Liver (tissue), 9 donors: ENCODE data around the gene CPOX. TPM values are rescaled to one million over a fixed set of nuclear protein-coding genes. Genes with fewer than 3 reads are reported as not detected.

Source experiments
- DNase-seq: peaks from one replicate; pipeline ENCODE4 v3.0.0-alpha.2; 2017; ENCODE audit warnings: low spot score
- H3K27ac ChIP-seq, 2 donors: one replicate each; pipeline ENCODE4 v1.7.0; 2013; ENCODE audit warnings: inconsistent platforms in 2 of 2, low read length in 2 of 2, control low read depth in 1 of 2, low read depth in 1 of 2, mild to moderate bottlenecking in 1 of 2
- H3K27me3 ChIP-seq, 4 donors: one replicate each; pipeline versions ENCODE4 v1.6.1 to v1.7.0; 2013; ENCODE audit warnings: low read length in 3 of 4, inconsistent platforms in 1 of 4, mild to moderate bottlenecking in 1 of 4, moderate library complexity in 1 of 4; ENCODE audit not compliant: control insufficient read depth in 4 of 4, insufficient read depth in 4 of 4
- H3K36me3 ChIP-seq, 4 donors: one replicate each; pipeline versions ENCODE4 v1.6.1 to v1.7.0; 2013; ENCODE audit warnings: low read length in 3 of 4, mild to moderate bottlenecking in 3 of 4, low read depth in 1 of 4, moderate library complexity in 1 of 4; ENCODE audit not compliant: control insufficient read depth in 4 of 4, insufficient read depth in 3 of 4
- H3K4me1 ChIP-seq, 4 donors: one replicate each; pipeline versions ENCODE4 v1.6.1 to v1.7.0; 2013; ENCODE audit warnings: low read length in 3 of 4, mild to moderate bottlenecking in 3 of 4, moderate library complexity in 1 of 4; ENCODE audit not compliant: control insufficient read depth in 4 of 4, insufficient read depth in 4 of 4
- H3K4me3 ChIP-seq, 3 donors: one replicate each; pipeline versions ENCODE4 v1.6.1 to v1.7.0; 2013; ENCODE audit warnings: low read length in 3 of 3, control low read depth in 1 of 3, low read depth in 1 of 3, mild to moderate bottlenecking in 1 of 3
- H3K9ac ChIP-seq, 2 donors: one replicate each; pipeline ENCODE4 v1.7.0; 2013; ENCODE audit warnings: low read length in 2 of 2, mild to moderate bottlenecking in 2 of 2, moderate library complexity in 2 of 2, control low read depth in 1 of 2, low read depth in 1 of 2
- H3K9me3 ChIP-seq, 4 donors: one replicate each; pipeline versions ENCODE4 v1.6.1 to v1.7.0; 2013; ENCODE audit warnings: low read length in 3 of 4; ENCODE audit not compliant: control insufficient read depth in 4 of 4
- ATF3 ChIP-seq: IDR thresholded peaks from 2 replicates; pipeline ENCODE4 v1.6.1; 2016; ENCODE audit warnings: antibody characterized with exemption
- CTCF ChIP-seq: fragments of 150-350 bp; IDR thresholded peaks from 2 replicates; pipeline ENCODE4 v1.5.1; 2017; ENCODE audit warnings: improper control_type of control experiment, low read depth, low read length; ENCODE audit not compliant: missing input control
- EGR1 ChIP-seq, 2 donors: IDR thresholded peaks; 2 replicates each; pipeline ENCODE4 v1.6.1; 2016 to 2018; ENCODE audit warnings: antibody characterized with exemption in 2 of 2, low read depth in 2 of 2
- FOXA1 ChIP-seq: IDR thresholded peaks from 2 replicates; pipeline ENCODE4 v1.6.1; 2016; ENCODE audit warnings: antibody characterized with exemption
- FOXA2 ChIP-seq: IDR thresholded peaks from 2 replicates; pipeline ENCODE4 v1.6.1; 2016; ENCODE audit warnings: antibody characterized with exemption
- HNF4A ChIP-seq, 2 donors: conservative IDR thresholded peaks; 2 replicates each; pipeline ENCODE4 v1.6.1; 2016; ENCODE audit warnings: antibody characterized with exemption in 2 of 2, mild to moderate bottlenecking in 2 of 2
- JUND ChIP-seq, 2 donors: IDR thresholded peaks; 2 replicates each; pipeline ENCODE4 v1.6.1; 2016; ENCODE audit warnings: antibody characterized with exemption in 2 of 2
- MAX ChIP-seq: IDR thresholded peaks from 2 replicates; pipeline ENCODE4 v1.6.1; 2016; ENCODE audit warnings: antibody characterized with exemption
- NR2F2 ChIP-seq: IDR thresholded peaks from 2 replicates; pipeline ENCODE4 v1.6.1; 2016; ENCODE audit warnings: antibody characterized with exemption
- RAD21 ChIP-seq, 2 donors: IDR thresholded peaks; 2 replicates each; pipeline ENCODE4 v1.6.1; 2016; ENCODE audit warnings: antibody characterized with exemption in 2 of 2, mild to moderate bottlenecking in 2 of 2
- REST ChIP-seq: IDR thresholded peaks from 2 replicates; pipeline ENCODE4 v1.6.1; 2016; ENCODE audit warnings: antibody characterized with exemption, mild to moderate bottlenecking
- RXRA ChIP-seq, 2 donors: IDR thresholded peaks; 2 replicates each; pipeline ENCODE4 v1.6.1; 2017 to 2018; ENCODE audit warnings: antibody characterized with exemption in 2 of 2, mild to moderate bottlenecking in 1 of 2
- SP1 ChIP-seq: IDR thresholded peaks from 2 replicates; pipeline ENCODE4 v1.6.1; 2018; ENCODE audit warnings: antibody characterized with exemption, mild to moderate bottlenecking
- YY1 ChIP-seq: IDR thresholded peaks from 2 replicates; pipeline ENCODE4 v1.6.1; 2016; ENCODE audit warnings: antibody characterized with exemption, mild to moderate bottlenecking
- ZBTB33 ChIP-seq: IDR thresholded peaks from 2 replicates; pipeline ENCODE4 v1.6.1; 2016; ENCODE audit warnings: antibody characterized with exemption
- WGBS: extraction: QIAGEN DNeasy Blood & Tissue Kit; methylation state at CpG from one replicate; pipeline ENCODE4 v1.1.7; 2013; 5-methylcytosine and 5-hydroxymethylcytosine counted together
- polyA plus RNA-seq, 2 donors: library from polyadenylated mRNA; stranded (reverse) in 1 of 2; unstranded in 1 of 2; fragments of 200-250 nt in 1 of 2; fragments of >200 nt in 1 of 2; fragmentation: Nextera tagmentation in 1 of 2; extraction: Ambion mirVana in 1 of 2; gene quantifications; one replicate each; pipeline versions ENCODE4 v1.2.1 to v1.2.3, GENCODE V29; 2013 to 2015
- total RNA-seq, 2 donors: library from RNA; depleted of rRNA; stranded (reverse); fragments of >200 nt; gene quantifications; one replicate each; pipeline ENCODE4 v1.2.3, GENCODE V29; 2014
- donor health status: healthy.
- donor health status: healthy.
- donor health status: healthy.
- donor health status: healthy.
- donor health status: healthy.

CPOX gene
- total and polyA plus RNA-seq, 4 donors = 8.8 to 280 (median 16.3) TPM

GRCh38 chr3:98536456-98537017 is 56.9 kb downstream of the CPOX start:
- H3K4me1 ChIP-seq = no peaks in the 10 kb centered on the region
- no peak overlapping the region for H3K9ac ChIP-seq
- DNase-seq = no peak
- no peaks in the 10 kb centered on the region for H3K36me3 ChIP-seq
- WGBS = 86% methylated on average over 6 of the region's 6 CpGs
- no peak for TF ChIP-seq ZBTB33
- no peak for TF ChIP-seq EGR1 (IDR thresholded peaks at IDR 0.05; ENCODE audit: low read depth in 2 of 2)
- no peak for TF ChIP-seq RXRA (IDR thresholded peaks at IDR 0.05)
- TF ChIP-seq MAX = no peak
- TF ChIP-seq FOXA1 = no peak
- TF ChIP-seq CTCF = no peak
- no peak for TF ChIP-seq JUND (IDR thresholded peaks at IDR 0.05)
- TF ChIP-seq RAD21 (IDR thresholded peaks at IDR 0.05) = no peak
- no peak for TF ChIP-seq ATF3
- TF ChIP-seq YY1 = no peak
- TF ChIP-seq FOXA2 = no peak
- H3K9me3 ChIP-seq = no peaks in the 10 kb centered on the region
- no peak overlapping the region for H3K4me3 ChIP-seq
- H3K27ac ChIP-seq = no peak overlapping the region
- no peaks in the 10 kb centered on the region for H3K27me3 ChIP-seq

- H3K27me3 ChIP-seq = no peaks in the 10 kb centered on the region
- H3K9me3 ChIP-seq = no peaks in the 10 kb centered on the region
- no peaks in the 10 kb centered on the region for H3K4me1 ChIP-seq
- no peak overlapping the region for H3K9ac ChIP-seq
- H3K4me3 ChIP-seq = no peak overlapping the region
- DNase-seq = no peak
- TF ChIP-seq REST (no peak), CTCF (no peak), ATF3 (no peak), RAD21 (IDR thresholded peaks at IDR 0.05) (no peak), RXRA (IDR thresholded peaks at IDR 0.05) (no peak), EGR1 (IDR thresholded peaks at IDR 0.05; ENCODE audit: low read depth in 2 of 2) (no peak), JUND (IDR thresholded peaks at IDR 0.05) (no peak), HNF4A (conservative IDR thresholded peaks at IDR 0.05) (no peak), SP1 (no peak), FOXA2 (no peak), NR2F2 (no peak), MAX (no peak)
- H3K36me3 ChIP-seq = no peaks in the 10 kb centered on the region
- no peak overlapping the region for H3K27ac ChIP-seq
- WGBS = 94% methylated on average over 1 of the region's 1 CpG
Measured at GRCh38 chr3:98534734-98535133, 58.7 kb downstream of the CPOX start.
